Activated T-cell treated with anti-CD3 and anti-CD28 coated beads, Interleukin-2, amount 50 U/mL, for 48 hours (primary cell): ENCODE measurements around the gene ERI3.
A peak's percentile ranks its signal among the peaks of the same experiment; 100 is the strongest.

Experiments used
- DNase-seq, 2 experiments: peaks; one replicate each; pipeline ENCODE4 v3.0.0-alpha.2; 2020

ERI3 gene

DNA sequence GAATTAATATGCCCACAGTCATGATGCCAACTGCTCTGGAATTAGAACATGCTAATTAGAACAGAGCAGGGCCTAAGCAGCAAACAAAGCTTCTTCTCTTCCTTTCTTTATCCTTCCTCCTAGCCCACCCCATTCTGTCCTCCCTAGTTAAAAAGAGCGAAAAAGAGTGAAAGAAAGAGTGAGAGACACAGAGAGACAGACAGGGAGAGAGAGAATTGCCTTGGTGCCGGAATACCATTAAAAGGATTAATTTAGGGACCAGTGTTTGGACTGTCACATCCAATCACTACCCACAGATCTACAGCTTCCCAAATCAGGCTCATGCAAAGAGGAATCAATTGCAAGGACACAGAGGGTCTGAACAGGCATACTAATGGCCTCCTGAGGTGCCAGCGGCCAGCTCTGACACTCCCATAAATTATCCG is 7.0 kb downstream of the ERI3 start:
- no peak for DNase-seq

- no peak for DNase-seq
Measured at GRCh38 chr1:44347280-44347679, 7.8 kb downstream of the ERI3 start.

- no peak for DNase-seq
Measured at GRCh38 chr1:44346878-44347277, 8.2 kb downstream of the ERI3 start.

DNA sequence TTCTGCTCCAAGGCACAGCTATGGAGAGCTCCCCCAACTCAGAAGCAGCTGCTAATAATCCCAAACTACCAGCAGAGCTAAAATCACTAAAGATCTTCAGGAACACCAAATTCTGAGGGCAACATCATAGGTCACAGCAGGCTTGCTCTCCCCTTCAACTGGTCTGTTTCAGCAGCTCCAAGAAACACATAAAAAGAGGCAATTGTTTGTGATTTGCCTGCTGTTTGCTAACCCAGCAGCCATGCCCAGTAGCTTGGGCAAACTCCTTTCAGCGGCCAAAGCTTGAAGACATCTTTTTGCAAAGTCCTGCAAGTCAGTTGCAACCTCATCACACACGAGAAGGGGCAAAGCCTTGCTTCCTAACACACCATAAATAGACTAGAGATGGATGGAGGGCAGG is 8.9 kb downstream of the ERI3 start:
- DNase-seq, result no peak

- no peak for DNase-seq
Measured at GRCh38 chr1:44345187-44345775, 9.8 kb downstream of the ERI3 start.

- DNase-seq, result no peak
Measured at GRCh38 chr1:44339731-44340130, 15.3 kb downstream of the ERI3 start.

GRCh38 chr1:44338136-44338535 is 16.9 kb downstream of the ERI3 start:
- no peak for DNase-seq

DNA sequence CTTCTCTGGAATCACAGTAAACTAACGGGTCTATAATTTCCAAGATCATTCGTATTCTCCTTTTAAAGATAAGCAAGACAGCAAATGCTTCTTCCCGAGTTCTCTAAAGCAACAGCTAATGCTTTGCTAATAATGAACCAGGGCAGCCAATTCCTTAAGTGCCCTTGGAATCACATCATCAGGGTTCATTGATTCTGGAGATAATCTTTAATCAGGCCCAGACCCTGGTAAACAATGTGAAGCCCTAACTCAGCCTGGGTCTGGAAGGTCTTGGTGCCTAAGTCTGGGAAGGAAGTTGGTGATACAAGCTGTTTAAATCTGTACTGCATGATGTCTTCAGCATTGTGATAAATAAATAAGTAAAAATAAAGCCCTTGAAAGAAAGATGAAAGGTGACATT is 18.4 kb downstream of the ERI3 start:
- no peak for DNase-seq

DNA sequence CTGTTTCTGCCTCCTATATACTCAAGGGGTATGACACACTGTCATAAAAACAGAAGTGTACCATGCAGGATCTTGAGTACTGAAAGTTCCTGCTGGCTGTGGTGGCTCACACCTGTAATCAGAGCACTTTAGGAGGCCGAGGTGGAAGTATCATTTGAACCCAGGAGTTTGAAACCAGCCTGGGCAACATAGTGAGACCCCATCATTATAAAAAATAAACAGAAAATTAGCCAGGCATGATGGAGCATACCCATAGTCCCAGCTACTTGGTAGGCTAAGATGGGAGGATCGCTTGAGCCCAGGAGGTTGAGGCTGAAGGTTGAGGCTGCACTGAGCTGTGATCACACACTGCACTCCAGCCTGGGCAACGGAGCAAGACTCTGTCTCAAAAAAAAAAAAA is 20.1 kb downstream of the ERI3 start:
- DNase-seq, result no peak

DNA sequence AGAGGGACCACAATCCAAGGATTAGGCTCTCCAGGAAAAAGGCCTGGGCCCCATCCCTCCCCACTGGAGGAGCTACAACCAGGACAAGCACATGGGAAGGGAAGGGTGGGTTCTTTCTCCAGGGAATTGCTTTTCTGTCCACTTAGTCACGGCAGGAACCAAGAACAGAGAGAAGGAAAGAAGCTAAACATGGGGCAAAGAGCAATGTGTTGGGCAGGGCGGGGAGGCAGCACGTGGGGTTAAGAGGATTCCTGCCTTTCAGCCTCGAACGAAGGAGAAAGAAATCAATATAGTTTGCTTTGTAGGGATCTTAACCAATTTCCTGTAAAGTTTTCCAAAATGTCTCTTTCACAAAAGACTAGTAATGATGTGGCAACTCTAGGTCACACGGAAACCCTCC is 21.7 kb downstream of the ERI3 start:
- DNase-seq, result no peak

GRCh38 chr1:44332505-44332904 is 22.6 kb downstream of the ERI3 start:
- no peak for DNase-seq

GRCh38 chr1:44330935-44331334 is 24.1 kb downstream of the ERI3 start:
- no peak for DNase-seq

DNA sequence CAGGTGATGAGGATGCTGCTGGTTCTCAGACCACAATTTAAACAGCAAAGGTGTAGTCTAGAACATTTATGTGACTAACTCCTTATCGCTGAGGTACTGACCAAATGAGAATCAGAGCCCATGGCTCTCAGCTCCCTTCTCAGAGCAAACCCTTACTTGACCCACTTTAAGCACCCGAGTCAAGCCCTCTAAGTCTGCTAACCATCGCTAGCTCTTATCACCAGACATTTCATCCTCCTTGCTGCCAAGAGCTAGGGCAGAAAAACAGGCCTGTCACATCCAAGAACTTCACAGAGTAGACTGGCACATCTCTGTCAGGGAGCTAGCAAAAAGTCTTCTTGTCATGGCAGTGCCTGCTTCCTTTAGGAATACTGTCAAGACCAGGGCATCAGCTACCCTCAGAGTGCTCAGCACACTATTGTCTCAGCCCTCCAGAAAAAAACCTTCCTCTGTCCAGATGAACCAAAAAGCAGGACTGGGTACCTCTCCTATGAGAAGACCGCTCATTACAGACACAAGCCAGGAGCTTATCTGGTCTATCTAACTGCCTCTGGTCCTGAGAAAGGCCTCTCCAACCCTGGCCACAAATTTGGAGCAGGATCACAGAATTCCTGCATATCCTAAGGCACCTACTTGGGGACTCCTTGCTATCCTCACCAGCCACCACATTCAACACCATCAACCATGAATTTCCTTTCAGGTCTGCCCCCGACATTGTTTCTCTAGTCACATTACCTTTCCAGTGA is 26.2 kb downstream of the ERI3 start:
- DNase-seq, result no peak

- no peak for DNase-seq
Measured at GRCh38 chr1:44327679-44328491, 27.2 kb downstream of the ERI3 start.

DNA sequence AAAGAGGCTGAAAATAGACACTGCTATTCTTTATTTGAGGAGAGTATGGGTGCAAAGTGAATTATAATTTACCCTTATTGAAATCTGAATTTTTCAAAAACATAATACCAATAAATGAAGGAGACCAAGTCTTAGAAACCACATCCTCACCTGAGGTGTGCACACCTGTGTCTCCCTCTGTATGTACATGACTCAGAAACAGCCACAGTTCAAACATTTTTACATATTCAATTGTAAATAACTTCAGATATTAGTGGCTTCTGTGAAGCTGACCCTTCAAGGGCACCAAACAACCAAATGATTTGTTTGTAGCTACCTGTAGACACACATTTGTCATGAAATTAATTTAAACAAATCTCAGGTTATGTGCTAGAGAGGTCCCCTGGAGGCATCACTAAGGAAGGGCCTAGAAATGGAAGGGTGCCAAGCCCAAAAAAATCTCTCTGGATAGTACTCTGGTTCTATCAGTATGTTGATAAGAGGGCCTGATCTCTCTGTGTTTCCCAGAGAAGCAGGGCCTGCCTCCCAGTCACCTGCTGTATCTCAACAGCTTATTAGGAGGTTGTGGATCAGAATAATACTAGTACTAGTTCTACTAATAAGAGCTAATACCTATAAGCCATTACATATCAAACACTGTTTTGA is 28.1 kb downstream of the ERI3 start:
- DNase-seq, result no peak

- no peak for DNase-seq
Measured at GRCh38 chr1:44326024-44326701, 28.9 kb downstream of the ERI3 start.

DNA sequence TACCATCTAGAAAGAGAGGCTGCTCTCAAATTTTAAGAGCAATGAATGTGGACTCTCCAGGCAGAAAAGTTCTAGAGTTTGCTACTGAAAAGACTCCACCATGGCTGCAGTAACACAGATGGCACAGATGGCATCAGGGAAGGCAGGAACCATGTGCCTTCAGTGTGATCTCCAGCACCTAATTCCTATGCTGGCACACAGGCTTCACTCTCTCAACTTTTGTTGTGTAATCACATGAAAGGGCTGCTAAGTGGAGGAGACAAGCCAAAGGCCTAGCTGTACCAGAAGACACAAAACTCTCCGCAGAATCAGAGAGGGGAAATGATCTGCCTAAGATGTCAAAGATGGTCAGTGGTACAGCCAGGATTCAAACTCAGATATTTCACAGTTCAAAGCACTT is 31.1 kb downstream of the ERI3 start:
- DNase-seq, result no peak

- no peak for DNase-seq
Measured at GRCh38 chr1:44322367-44322766, 32.7 kb downstream of the ERI3 start.

GRCh38 chr1:44321466-44321865 is 33.6 kb downstream of the ERI3 start:
- no peak for DNase-seq

DNA sequence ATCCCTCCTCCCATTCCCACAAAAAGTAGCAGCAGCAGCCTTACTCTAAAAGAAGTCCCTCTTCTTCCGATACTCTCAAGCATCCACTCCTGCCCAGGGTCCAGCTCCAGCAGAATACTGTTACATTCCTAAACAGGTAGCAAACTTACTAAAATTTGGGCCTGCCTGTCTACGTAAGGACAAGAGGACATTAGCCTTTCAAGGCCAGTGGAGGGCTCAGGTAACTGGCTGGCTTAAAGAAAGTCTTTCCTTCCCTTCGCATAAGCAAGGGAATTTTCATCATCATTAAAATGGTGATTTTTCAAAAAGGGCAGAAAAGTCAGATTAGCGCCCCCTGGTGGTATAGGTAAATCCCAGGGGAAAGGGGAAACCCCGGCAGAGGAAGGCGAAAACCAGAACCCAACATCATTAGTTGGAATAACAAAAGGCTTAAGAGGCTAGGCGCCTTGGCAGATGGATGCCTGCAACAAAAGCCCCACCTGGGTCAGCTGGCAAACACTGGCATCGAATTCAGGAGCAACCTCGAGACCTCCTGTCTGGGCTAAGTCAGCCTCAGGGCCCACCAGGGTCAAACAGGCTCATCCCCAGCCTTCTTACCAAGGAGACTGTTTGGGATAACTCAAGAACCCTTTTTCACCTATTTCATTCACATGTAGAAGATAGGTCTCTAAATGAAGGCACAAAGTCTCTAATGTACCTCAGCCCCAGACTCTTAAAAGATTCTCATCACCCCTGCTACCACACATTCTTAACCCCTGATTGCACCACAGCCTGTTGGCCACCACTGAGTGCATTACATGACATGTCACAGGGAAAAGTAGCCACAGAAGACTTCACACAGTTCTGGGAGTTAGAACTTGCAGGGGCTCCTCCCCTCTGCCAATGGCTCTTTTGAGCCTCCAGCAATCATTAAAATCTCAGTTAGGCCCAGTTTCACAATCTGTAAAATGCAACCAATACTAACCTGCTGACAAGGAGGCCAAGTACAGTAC is 36.7 kb downstream of the ERI3 start:
- peak; percentile 46 to 47 for DNase-seq

- DNase-seq, result no peak
Measured at GRCh38 chr1:44316231-44316759, 38.8 kb downstream of the ERI3 start.
